ENCODE results near the gene SMCHD1. TPM values are rescaled to one million over a fixed set of nuclear protein-coding genes. Genes with fewer than 3 reads are reported as not detected.

Gene SMCHD1
- total and polyA plus RNA-seq, 2 donors (not counting 1 experiment from before 2014, with no cell fraction given): 54.2 to 380 TPM

GRCh38 chr18:2794159-2794558 is 138.6 kb downstream of the SMCHD1 start:
- DNase-seq (no peak), ATAC-seq (ENCODE audit: low read depth) (no peak)
- TF ChIP-seq, protein P1, sequence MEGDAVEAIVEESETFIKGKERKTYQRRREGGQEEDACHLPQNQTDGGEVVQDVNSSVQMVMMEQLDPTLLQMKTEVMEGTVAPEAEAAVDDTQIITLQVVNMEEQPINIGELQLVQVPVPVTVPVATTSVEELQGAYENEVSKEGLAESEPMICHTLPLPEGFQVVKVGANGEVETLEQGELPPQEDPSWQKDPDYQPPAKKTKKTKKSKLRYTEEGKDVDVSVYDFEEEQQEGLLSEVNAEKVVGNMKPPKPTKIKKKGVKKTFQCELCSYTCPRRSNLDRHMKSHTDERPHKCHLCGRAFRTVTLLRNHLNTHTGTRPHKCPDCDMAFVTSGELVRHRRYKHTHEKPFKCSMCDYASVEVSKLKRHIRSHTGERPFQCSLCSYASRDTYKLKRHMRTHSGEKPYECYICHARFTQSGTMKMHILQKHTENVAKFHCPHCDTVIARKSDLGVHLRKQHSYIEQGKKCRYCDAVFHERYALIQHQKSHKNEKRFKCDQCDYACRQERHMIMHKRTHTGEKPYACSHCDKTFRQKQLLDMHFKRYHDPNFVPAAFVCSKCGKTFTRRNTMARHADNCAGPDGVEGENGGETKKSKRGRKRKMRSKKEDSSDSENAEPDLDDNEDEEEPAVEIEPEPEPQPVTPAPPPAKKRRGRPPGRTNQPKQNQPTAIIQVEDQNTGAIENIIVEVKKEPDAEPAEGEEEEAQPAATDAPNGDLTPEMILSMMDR (IDR thresholded peaks at IDR 0.05): no peak
- TF ChIP-seq EZH2 (IDR thresholded peaks at IDR 0.05; ENCODE audit: borderline replicate concordance, insufficient read depth, low read depth, low read length, poor library complexity, severe bottlenecking): no peak
- H4K20me1 ChIP-seq (ENCODE audit: control insufficient read depth, insufficient read depth, low read length, poor library complexity, severe bottlenecking): peaks cover 12% of the 10 kb centered on the region
- Mint-ChIP-seq H3K9me3 (ENCODE audit: insufficient read depth) (no peaks in the 10 kb centered on the region), H3K27ac (no peak overlapping the region), H3K4me3 (no peak overlapping the region), H3K4me1 (peaks cover 9% of the 10 kb centered on the region), H3K27me3 (no peaks in the 10 kb centered on the region)
- no peak overlapping the region for H3K4me2 ChIP-seq (replicated peaks; ENCODE audit: low read depth, low read length, poor library complexity, severe bottlenecking)
- H3K4me3 ChIP-seq (ENCODE audit: control extremely low read depth in 1 of 5, extremely low read depth in 1 of 5, insufficient read depth in 1 of 5, low read depth in 2 of 5, low read length in 4 of 5): no peak overlapping the region
- POLR2A ChIA-PET: no interaction called here
- no peak overlapping the region for H3K27ac ChIP-seq (ENCODE audit: low read length in 2 of 2)
- no peaks in the 10 kb centered on the region for H3K9me3 ChIP-seq (ENCODE audit: control extremely low read depth in 1 of 3, control insufficient read depth in 2 of 3, insufficient read depth in 1 of 3, low read length in 2 of 3)
- H3K9ac ChIP-seq (ENCODE audit: low read length): no peak overlapping the region
- no peak overlapping the region for H2AFZ ChIP-seq (ENCODE audit: insufficient read depth, low read depth, low read length, poor library complexity, severe bottlenecking)
- H3K4me1 ChIP-seq (ENCODE audit: control insufficient read depth in 2 of 2, insufficient read depth in 2 of 2, low read length in 2 of 2): no peaks in the 10 kb centered on the region
- no peaks in the 10 kb centered on the region for H3K79me2 ChIP-seq (ENCODE audit: control insufficient read depth, insufficient read depth, low read length)
- H3K36me3 ChIP-seq (replicated peaks in 1 of 2; ENCODE audit: control extremely low read depth in 1 of 2, control insufficient read depth in 1 of 2, extremely low read depth in 1 of 2, insufficient read depth in 2 of 2, low read length in 1 of 2): peaks cover 5 to 91% of the 10 kb centered on the region in 2 experiments
- WGBS (ENCODE audit: insufficient coverage): 93% methylated on average over 7 of the region's 9 CpGs
- CTCF ChIA-PET: no interaction called here
- intact Hi-C loops (cut with micrococcal nuclease): no loop called here
- H3K27me3 ChIP-seq (replicated peaks in 1 of 4; ENCODE audit: control extremely low read depth in 1 of 4, control insufficient read depth in 3 of 4, insufficient read depth in 4 of 4, low read length in 3 of 4): no peaks in the 10 kb centered on the region

DNA sequence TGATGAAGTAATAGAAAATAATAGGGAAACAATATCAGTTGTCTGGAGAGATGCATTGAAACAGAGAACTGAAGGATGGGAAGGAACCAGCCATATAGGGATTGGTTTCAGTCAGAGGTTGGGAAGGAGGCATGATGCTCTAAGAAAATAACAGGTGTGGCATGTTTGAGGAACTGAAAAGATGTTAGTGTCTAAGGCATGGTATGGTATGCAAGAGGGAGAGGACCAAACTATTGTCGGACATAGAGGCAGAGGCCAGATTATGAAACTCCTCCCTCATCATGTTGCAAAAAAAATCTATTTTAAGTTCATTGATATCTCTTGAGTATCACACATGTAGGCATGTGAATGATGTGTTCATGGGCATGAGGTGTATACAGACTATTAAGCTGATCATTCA is 142.4 kb downstream of the SMCHD1 start:
- H3K36me3 ChIP-seq (replicated peaks in 1 of 2; ENCODE audit: control extremely low read depth in 1 of 2, control insufficient read depth in 1 of 2, extremely low read depth in 1 of 2, insufficient read depth in 2 of 2, low read length in 1 of 2): peaks cover 7 to 89% of the 10 kb centered on the region in 2 experiments
- POLR2A ChIA-PET: no interaction called here

More for the DNA sequence above, 142.4 kb downstream of the SMCHD1 start:
- H3K27ac Mint-ChIP-seq: peak overlapping the region; percentile 44
- Histone ChIP-seq H4K20me1 (ENCODE audit: control insufficient read depth, insufficient read depth, low read length, poor library complexity, severe bottlenecking) (peaks cover 4% of the 10 kb centered on the region), H3K79me2 (ENCODE audit: control insufficient read depth, insufficient read depth, low read length) (no peaks in the 10 kb centered on the region), H3K9ac (ENCODE audit: low read length) (no peak overlapping the region), H2AFZ (ENCODE audit: insufficient read depth, low read depth, low read length, poor library complexity, severe bottlenecking) (no peak overlapping the region), H3K27me3 (replicated peaks in 1 of 4; ENCODE audit: control extremely low read depth in 1 of 4, control insufficient read depth in 3 of 4, insufficient read depth in 4 of 4, low read length in 3 of 4) (no peaks in the 10 kb centered on the region), H3K4me2 (replicated peaks; ENCODE audit: low read depth, low read length, poor library complexity, severe bottlenecking) (no peak overlapping the region), H3K9me3 (ENCODE audit: control extremely low read depth in 1 of 3, control insufficient read depth in 2 of 3, insufficient read depth in 1 of 3, low read length in 2 of 3) (no peaks in the 10 kb centered on the region), H3K4me3 (ENCODE audit: control extremely low read depth in 1 of 5, extremely low read depth in 1 of 5, insufficient read depth in 1 of 5, low read depth in 2 of 5, low read length in 4 of 5) (no peak overlapping the region), H3K27ac (ENCODE audit: low read length in 2 of 2) (no peak overlapping the region), H3K4me1 (ENCODE audit: control insufficient read depth in 2 of 2, insufficient read depth in 2 of 2, low read length in 2 of 2) (no peaks in the 10 kb centered on the region)
- ATAC-seq (ENCODE audit: low read depth) (peak; percentile 51), DNase-seq (no peak)
- WGBS (ENCODE audit: insufficient coverage): no CpG with 5 or more reads among the region's 1 CpG
- intact Hi-C loops (cut with micrococcal nuclease): no loop called here
- peaks cover 9% of the 10 kb centered on the region for H3K4me1 Mint-ChIP-seq
- CTCF ChIA-PET: no interaction called here
- H3K27me3 Mint-ChIP-seq: no peaks in the 10 kb centered on the region
- no peak overlapping the region for H3K4me3 Mint-ChIP-seq
- H3K9me3 Mint-ChIP-seq (ENCODE audit: insufficient read depth): no peaks in the 10 kb centered on the region
- TF ChIP-seq EZH2 (IDR thresholded peaks at IDR 0.05; ENCODE audit: borderline replicate concordance, insufficient read depth, low read depth, low read length, poor library complexity, severe bottlenecking): no peak
- TF ChIP-seq, protein P1 (IDR thresholded peaks at IDR 0.05): no peak
